Mucosa of descending colon (tissue), 3 donors: ENCODE measurements around the gene MPPED2. TPM values are rescaled to one million over a fixed set of nuclear protein-coding genes. Genes with fewer than 3 reads are reported as not detected.

Experiments used
- ATAC-seq: fragments of 200-7000 bp; cut with Tn5 transposase; one replicate; pipeline ENCODE4 v1.9.1; 2020; ENCODE audit warnings: mild to moderate bottlenecking, moderate library complexity
- DNase-seq, 3 donors: peaks; one replicate each; pipeline ENCODE4 v3.0.0-alpha.2; 2020
- H3K36me3 ChIP-seq: fragments of 200-600 bp; one replicate; pipeline ENCODE4 v1.8.0; 2021; ENCODE audit warnings: low read depth, mild to moderate bottlenecking
- H3K4me1 ChIP-seq: fragments of 200-600 bp; one replicate; pipeline ENCODE4 v1.8.0; 2021; ENCODE audit warnings: low read depth, mild to moderate bottlenecking
- H3K4me3 ChIP-seq: fragments of 200-600 bp; one replicate; pipeline ENCODE4 v1.8.0; 2021; ENCODE audit warnings: mild to moderate bottlenecking
- H3K9me3 ChIP-seq: fragments of 200-600 bp; one replicate; pipeline ENCODE4 v1.8.0; 2021; ENCODE audit warnings: mild to moderate bottlenecking
- CTCF ChIP-seq: fragments of 200-600 bp; IDR thresholded peaks from one replicate; pipeline ENCODE4 v1.8.0; 2022; ENCODE audit warnings: antibody characterized with exemption, mild to moderate bottlenecking
- intact Hi-C, 2 donors: fragments of 100-400 bp; cut with DNase I in 1 of 2; cut with micrococcal nuclease in 1 of 2; formaldehyde crosslinking; loops; one replicate each; pipeline versions ENCODE4 v1.11.0 to v1.11.1; 2022; cut with DNase I, micrococcal nuclease
- total RNA-seq, 3 donors: library from RNA; stranded (reverse); fragmentation: NEBNext Ultra II Directional in 2 of 3; extraction: Animal tissue kit (Norgen Biotek cat#: 25700) in 2 of 3; gene quantifications; one replicate each; pipeline versions ENCODE4 v1.2.1 to v1.2.4, GENCODE V29; 2021 to 2023
- donor health status: DM: no; HTN: no; CAD: no; lungs with moderate emphysema.
- donor health status: DM: no; HTN: no; CAD: no.
- donor health status: DM: no; HTN: yes; CAD: no.

Gene MPPED2
- total RNA-seq, 3 donors from 2014 or later, result 0.64 to 10.1 (median 1.6) TPM

GRCh38 chr11:30503156-30503555 is 83.0 kb downstream of the MPPED2 start:
- intact Hi-C loops, result no loop called here
- Histone ChIP-seq H3K4me3 (no peak overlapping the region), H3K36me3 (no peaks in the 10 kb centered on the region), H3K9me3 (no peaks in the 10 kb centered on the region), H3K4me1 (peaks cover 4% of the 10 kb centered on the region)
- TF ChIP-seq CTCF, result no peak
- no peak for DNase-seq
- no peak for ATAC-seq

DNA sequence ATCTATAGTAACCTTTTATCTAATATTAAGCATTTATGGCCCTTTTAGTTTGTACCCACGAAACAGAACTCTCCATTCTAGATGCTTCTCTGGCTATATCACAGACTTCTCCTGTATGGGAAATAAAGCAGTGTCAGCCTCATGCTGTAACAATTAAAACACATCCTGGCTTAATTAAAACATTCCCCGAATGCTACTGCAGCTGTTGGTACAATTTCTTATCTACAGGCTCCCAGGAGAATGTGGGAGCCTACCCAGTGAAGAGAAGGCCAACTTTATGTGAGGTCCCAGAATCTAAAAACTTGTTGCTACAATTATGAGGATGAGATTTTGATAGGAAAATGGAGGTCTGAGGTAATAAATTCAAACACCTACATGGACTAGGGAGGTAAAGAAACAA is 83.8 kb downstream of the MPPED2 start:
- ATAC-seq, result no peak
- intact Hi-C loops, result no loop called here
- no peak for TF ChIP-seq CTCF
- H3K9me3 ChIP-seq, result no peaks in the 10 kb centered on the region
- no peaks in the 10 kb centered on the region for H3K36me3 ChIP-seq
- H3K4me1 ChIP-seq, result peaks cover 4% of the 10 kb centered on the region
- H3K4me3 ChIP-seq, result no peak overlapping the region
- no peak for DNase-seq

DNA sequence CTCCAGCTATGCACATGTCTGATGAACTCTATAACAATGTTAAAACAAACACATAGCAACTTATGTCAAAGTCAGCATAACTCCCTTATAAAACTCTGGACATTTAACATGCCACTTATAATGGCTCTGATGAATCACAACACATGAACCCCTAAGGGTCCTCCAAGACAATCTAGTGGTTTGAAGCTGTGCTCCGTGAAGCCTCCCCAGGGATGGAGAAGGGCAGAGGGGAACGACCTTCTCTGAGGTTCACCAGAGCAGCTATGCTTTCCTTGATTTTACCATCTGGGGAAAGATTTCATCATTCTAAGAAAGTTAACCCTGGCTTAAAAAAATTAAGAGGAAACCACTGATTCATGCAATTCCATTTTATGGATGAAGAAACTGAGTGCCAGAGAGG is 84.4 kb downstream of the MPPED2 start:
- Histone ChIP-seq H3K4me1 (peaks cover 4% of the 10 kb centered on the region), H3K4me3 (no peak overlapping the region), H3K9me3 (no peaks in the 10 kb centered on the region), H3K36me3 (no peaks in the 10 kb centered on the region)
- no peak for DNase-seq
- intact Hi-C loops, result no loop called here
- TF ChIP-seq CTCF, result no peak
- no peak for ATAC-seq

GRCh38 chr11:30499940-30500339 is 86.2 kb downstream of the MPPED2 start:
- no peaks in the 10 kb centered on the region for H3K4me1 ChIP-seq
- H3K36me3 ChIP-seq, result no peaks in the 10 kb centered on the region
- ATAC-seq, result no peak
- DNase-seq, result no peak
- intact Hi-C loops, result no loop called here
- H3K4me3 ChIP-seq, result no peak overlapping the region
- no peak for TF ChIP-seq CTCF
- H3K9me3 ChIP-seq, result no peaks in the 10 kb centered on the region

DNA sequence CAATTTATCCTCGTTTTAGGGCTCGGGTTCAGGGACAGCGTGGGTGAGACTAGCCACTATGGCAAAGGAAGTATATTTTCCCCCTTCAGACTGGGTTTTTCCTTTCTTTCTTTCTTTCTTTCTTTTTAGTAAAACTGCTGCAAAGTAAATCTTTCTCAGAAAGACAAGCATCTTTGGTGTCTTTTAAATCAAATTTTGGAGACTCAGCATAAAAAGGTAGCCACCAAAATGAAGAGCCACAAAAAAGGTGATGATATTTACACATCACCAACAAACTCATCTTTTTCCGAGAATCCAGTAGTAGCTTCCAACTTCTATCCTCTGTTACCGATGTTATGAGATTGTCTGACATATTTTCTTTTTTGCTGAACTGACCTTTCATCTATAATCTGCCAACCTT is 88.6 kb downstream of the MPPED2 start:
- intact Hi-C loops, result no loop called here

More for the DNA sequence above, 88.6 kb downstream of the MPPED2 start:
- TF ChIP-seq CTCF, result no peak
- ATAC-seq (no peak), DNase-seq (no peak)
- no peaks in the 10 kb centered on the region for H3K9me3 ChIP-seq
- no peaks in the 10 kb centered on the region for H3K4me1 ChIP-seq
- no peak overlapping the region for H3K4me3 ChIP-seq
- H3K36me3 ChIP-seq, result no peaks in the 10 kb centered on the region
